Dedifferentiated amniotic fluid mesenchymal stem cell (primary cell): ENCODE results near the gene APOM.

Experiments used
- DNase-seq: peaks from one replicate; pipeline ENCODE4 v3.0.0-alpha.2; 2016; ENCODE audit errors: extremely low spot score

Gene APOM

DNA sequence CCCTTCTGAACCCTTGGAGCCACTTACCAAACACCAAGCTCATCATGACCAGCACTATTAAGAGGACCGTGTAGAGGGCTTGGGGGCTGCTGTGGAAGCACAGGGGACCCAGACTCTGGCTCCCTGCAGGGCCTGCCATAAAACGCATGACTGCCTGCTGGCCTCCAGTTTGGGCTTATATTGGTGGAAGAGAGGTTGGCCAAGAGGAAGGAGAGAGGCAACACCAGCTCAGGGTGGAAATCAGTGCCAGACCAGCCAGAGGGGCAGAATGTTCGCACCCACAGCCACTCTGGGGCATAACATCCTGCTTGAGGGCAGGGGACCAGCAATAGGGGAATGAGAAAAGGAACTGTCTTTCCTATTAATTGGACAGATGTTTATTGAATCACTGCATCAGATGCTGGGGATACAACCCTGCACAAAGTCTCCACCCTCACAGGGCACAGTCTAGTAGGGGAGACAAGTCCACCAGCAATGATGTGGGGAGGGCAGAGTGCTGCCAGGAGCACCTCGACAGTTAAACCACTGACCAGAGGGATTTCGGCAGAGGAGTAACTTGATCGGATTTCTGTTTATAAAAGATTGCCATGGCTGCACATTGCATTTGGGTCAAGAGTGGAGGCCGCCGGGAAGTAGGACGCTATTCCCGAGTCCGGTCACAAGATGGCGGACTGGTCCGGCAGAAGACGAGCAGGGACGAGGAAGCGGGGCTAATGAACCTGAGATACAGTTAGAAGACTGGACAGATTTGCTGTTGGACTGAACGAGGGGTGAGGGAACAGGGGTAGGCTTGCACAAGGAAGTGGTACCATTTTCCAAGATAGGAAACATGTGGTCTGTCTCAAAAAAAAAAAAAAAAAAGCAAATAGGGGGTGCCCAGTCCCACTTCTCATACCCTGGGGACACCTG lies 24.8 kb downstream of the APOM start, which contains the start of gene LY6G5C:
LY6G5C (minus strand) TSS at position 842 of the 909 bp plus-strand sequence; CDS start at position 148, 694 bp downstream.
- DNase-seq, result peak; percentile 90

DNA sequence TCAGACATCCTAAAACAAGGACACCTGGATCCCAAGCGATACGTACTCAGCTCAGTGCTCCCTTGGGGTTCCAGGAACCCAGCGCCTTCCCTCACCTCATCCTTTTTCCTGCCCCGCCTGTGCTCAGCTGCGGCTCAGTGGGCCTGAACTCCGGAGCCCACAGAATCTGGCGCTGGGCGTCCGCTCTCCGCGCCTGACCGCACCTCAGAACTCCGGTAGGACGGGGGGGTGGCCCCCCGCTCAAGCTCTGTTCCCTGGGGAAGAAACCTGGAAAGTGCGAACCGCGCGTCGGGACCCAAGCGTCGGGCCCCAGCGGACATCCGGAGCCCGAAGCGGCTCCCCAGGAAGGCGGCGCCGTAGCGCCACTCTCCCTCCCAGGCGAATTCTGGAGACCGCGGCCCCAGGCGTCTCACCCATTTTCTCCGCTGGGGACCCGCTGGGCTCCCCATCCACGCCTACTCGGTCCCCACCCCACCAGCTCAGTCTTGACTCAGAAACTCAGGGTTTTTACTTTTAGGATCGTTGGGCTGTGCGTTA lies 25.5 kb downstream of the APOM start:
- DNase-seq, result no peak

GRCh38 chr6:31683591-31683990 lies 27.9 kb downstream of the APOM start:
- no peak for DNase-seq

GRCh38 chr6:31686483-31686882 lies 30.8 kb downstream of the APOM start:
- no peak for DNase-seq

DNA sequence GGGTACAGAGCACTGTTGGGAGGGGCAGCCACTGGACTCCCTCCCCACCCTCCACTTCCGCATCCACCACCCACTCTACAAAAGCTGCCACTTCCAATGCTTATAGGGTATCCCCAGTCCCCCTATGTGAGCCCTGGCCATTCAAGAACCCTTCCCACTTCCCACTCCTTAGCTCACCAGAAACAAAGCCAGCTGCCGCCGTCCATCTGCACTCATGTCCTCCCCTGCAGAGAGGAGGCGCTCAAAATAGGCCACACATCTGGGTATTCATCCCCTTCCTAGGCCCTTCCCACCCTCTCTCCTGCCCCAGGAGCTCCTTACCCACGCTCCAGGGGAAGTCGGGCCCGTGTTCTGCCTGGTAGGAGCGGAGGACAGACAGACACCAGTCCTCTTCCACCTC lies 31.6 kb downstream of the APOM start:
- no peak for DNase-seq

DNA sequence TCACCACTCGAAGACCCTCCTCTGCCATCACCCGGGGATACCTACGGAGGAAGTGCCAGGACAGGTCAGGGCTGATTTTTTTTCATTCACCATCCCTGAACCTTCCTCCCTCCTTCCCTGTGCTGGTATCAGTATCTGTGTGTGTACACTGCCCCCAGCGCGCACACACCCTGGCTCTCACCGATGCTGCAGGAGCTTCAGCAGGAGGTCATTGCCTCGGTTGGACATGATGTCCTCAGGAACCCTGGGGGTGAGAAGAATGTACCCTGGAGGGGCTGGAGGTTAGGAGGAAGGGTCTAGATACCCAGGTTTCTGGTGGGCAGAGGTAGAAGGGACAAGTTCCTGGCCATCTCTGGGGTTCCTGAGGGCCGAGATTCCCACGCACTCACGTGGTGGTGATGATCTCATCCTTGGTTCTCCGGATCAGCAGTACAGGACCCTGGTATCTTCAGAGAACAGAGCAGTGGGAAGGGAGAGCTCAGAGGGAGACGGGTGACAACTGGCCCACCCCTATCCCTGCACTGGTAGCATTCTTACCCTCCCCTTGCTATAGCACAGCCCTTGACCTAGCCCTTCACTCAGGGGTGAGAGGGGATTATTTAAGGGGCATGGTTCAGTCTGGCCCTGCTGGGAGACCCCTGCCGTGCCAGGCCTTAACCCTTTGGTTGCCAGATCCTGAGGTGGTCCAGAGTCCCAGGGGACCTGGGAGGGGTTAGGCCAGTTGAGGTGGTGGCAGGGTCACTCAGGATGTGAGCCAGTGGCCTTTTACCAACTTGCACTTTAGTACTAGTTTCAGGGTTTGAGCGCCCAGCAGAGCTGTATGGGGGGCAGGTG lies 32.4 kb downstream of the APOM start:
- no peak for DNase-seq

GRCh38 chr6:31689249-31690110 lies 33.8 kb downstream of the APOM start:
- no peak for DNase-seq

GRCh38 chr6:31690231-31691077 lies 34.8 kb downstream of the APOM start:
- no peak for DNase-seq

DNA sequence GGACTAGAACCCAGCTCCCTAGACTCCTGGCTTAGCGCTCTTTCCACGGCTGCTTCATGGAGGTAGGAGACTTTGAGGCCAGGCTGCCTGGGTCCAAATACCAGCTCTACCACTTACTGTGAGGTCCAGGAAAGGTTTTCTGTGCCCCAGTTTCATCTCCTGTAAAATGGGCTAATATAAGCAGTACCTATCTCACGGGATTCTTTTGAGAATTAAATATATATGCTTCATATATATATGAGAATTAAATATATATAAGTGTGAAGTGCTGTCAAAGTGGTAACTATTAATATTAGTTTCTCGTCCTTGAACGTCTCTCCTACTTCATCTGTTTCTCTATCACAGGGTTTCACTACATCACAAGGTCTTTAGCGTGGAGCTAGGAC lies 35.4 kb downstream of the APOM start:
- DNase-seq, result no peak

DNA sequence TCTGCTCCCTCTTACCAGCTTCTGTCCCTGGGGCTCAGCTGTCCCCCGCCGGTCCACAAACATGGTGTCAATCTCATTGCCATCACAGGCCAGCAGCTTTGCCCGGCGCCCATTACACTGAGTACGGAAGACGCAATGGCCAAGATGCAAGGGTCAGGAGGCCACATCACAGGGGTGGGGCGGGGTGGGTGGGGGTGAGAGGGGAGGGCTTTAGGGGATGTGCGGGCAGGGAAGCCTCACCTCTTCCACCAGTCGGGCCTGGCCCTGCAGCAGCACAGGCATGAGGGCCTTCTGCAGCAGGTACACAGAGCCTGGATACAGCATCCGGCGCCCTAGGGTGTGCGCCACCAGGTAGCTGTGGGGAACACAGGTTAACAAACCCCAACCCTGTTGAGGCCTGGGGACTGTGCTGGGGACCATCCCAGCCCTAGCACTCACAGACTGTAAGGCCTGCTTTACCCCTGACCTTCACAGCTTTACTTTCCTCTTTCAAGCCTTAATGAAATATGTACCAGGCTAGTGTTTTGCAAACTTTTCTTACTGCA lies 35.9 kb downstream of the APOM start:
- no peak for DNase-seq

DNA sequence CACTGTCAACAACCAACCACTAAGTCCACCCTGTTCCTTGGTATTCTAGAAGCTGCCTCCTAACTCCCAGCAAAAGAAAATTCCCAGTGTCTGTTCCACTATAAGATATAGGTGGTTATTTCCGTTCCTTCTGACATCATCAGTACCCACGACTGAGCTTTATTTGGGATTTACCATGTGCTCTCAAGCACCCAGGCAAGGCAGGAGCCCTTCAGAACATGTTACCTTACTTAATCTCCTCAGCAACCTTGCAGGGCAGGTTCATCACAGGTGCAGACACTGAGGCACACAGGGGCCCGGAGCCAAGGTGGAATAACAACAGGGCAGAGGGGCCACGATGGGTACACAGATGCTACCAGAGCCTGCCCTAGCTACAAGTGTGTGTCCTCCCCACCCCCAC lies 36.7 kb downstream of the APOM start:
- DNase-seq, result no peak

- DNase-seq, result no peak
These were observed 37.2 kb downstream of the APOM start for GRCh38 chr6:31692886-31693285.

GRCh38 chr6:31693535-31693934 lies 37.8 kb downstream of the APOM start:
- no peak for DNase-seq

DNA sequence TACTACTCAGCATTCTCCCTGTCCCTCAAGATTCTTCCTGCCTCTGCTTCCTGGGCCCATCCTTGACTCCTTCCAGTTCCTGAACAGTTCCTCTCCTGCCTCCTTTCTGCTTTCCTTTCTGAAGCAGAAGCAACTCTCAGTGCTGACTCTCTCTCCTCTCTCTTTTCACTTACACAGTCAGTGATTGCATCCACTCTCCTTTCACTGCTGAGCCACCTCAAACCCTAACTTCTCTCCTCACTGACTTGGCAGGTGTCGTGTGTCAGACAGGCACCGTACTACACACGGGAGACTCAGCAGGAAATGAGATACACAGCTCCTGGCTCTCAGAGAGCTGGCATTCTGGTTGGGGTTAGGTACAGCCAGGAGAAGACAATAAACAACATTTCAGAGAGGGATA lies 41.9 kb downstream of the APOM start:
- DNase-seq, result no peak

GRCh38 chr6:31700740-31701401 lies 45.2 kb downstream of the APOM start:
- DNase-seq, result no peak

DNA sequence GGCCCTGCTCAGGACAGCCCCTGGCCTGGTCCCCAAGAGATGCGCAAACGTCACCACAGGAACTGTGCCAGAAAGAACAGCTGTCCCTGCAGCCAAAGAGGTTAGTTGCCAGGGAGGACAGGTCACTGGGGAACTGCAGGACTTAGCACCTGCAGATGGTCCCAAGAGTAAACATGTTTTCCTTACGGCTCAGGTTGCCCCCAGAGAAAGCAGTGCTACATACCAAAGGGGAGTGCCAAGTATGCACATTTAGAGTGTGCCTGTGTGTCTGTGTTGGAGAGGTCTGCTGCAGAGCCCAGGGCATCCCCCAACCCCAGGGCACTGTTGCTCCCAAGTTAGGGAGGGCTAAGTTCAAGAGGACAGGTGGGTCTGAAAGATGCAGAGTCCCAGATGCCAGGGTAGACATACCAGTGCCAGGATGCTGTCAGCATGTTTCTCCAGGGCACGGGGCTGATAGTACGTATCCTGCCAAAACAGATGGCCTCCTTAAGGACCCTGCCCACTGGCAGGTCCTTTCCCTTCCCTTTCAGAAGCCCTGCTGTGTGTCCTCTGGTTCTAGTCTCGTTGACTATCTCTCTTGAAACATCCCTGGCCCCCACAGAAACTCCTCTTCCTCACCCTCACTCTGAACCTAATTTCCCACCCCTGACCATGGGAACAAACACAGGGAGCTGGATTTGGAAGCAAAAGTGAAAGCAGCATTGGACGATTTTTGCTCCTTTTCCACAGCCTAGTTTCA lies 46.1 kb downstream of the APOM start:
- no peak for DNase-seq

GRCh38 chr6:31702405-31702818 lies 46.7 kb downstream of the APOM start:
- no peak for DNase-seq

- peak; percentile 97 for DNase-seq
These were observed 47.4 kb downstream of the APOM start, which contains the start of gene ABHD16A for GRCh38 chr6:31702819-31703716. TSS of gene ABHD16A (minus strand) at chr6:31703324. CDS start at chr6:31703281, 43 bp downstream.
